Brain microvascular endothelial cell (primary cell): ENCODE measurements around the gene RAPH1.

ENCODE experiments used
- DNase-seq: peaks from one replicate; pipeline ENCODE4 v3.0.0-alpha.2; 2020
- H3K27ac ChIP-seq: fragments of 250-450 bp; sonication (Bioruptor Pico); 2 replicates; pipeline ENCODE4 v1.5.1; 2020; ENCODE audit warnings: mild to moderate bottlenecking, moderate library complexity
- H3K27me3 ChIP-seq: fragments of 250-450 bp; sonication (Bioruptor Pico); replicated peaks from 2 replicates; pipeline ENCODE4 v1.5.1; 2020; ENCODE audit warnings: mild to moderate bottlenecking
- H3K36me3 ChIP-seq: fragments of 250-450 bp; sonication (Bioruptor Pico); replicated peaks from 2 replicates; pipeline ENCODE4 v1.5.1; 2020; ENCODE audit warnings: mild to moderate bottlenecking
- H3K4me3 ChIP-seq: 2 replicates; pipeline ENCODE4 v1.5.1; 2011; ENCODE audit warnings: low read depth, mild to moderate bottlenecking, control low read depth, low read length, moderate library complexity
- in situ Hi-C: cut with HindIII; loops from 2 replicates; pipeline ENCODE4 v1.10.0; 2017; ENCODE audit warnings: low sequenced_read_pairs, low pct_ligation_motif_present
- TF ChIP-seq, protein P1 (sequence below): IDR thresholded peaks from 2 replicates; pipeline ENCODE4 v1.5.1; 2011; ENCODE audit warnings: low read depth, mild to moderate bottlenecking, moderate library complexity, low read length, control low read depth, inconsistent platforms; ENCODE audit errors: missing control alignments

RAPH1 gene

GRCh38 chr2:203535078-203535783 is at the start of gene RAPH1:
Gene RAPH1, minus strand, starts transcription at chr2:203535301. Its CDS starts 39,948 bp downstream, at chr2:203495353.
- peak within 1 kb of the TSS; percentile 93 for H3K27ac ChIP-seq
- DNase-seq, result peak; percentile 87
- H3K27me3 ChIP-seq, result no peaks in the 10 kb centered on the region
- TF ChIP-seq, protein P1, sequence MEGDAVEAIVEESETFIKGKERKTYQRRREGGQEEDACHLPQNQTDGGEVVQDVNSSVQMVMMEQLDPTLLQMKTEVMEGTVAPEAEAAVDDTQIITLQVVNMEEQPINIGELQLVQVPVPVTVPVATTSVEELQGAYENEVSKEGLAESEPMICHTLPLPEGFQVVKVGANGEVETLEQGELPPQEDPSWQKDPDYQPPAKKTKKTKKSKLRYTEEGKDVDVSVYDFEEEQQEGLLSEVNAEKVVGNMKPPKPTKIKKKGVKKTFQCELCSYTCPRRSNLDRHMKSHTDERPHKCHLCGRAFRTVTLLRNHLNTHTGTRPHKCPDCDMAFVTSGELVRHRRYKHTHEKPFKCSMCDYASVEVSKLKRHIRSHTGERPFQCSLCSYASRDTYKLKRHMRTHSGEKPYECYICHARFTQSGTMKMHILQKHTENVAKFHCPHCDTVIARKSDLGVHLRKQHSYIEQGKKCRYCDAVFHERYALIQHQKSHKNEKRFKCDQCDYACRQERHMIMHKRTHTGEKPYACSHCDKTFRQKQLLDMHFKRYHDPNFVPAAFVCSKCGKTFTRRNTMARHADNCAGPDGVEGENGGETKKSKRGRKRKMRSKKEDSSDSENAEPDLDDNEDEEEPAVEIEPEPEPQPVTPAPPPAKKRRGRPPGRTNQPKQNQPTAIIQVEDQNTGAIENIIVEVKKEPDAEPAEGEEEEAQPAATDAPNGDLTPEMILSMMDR, result no peak
- peak within 1 kb of the TSS; percentile 90 for H3K4me3 ChIP-seq
- in situ Hi-C loops, result no loop called here
- peaks cover 4% of the 10 kb centered on the region for H3K36me3 ChIP-seq

DNA sequence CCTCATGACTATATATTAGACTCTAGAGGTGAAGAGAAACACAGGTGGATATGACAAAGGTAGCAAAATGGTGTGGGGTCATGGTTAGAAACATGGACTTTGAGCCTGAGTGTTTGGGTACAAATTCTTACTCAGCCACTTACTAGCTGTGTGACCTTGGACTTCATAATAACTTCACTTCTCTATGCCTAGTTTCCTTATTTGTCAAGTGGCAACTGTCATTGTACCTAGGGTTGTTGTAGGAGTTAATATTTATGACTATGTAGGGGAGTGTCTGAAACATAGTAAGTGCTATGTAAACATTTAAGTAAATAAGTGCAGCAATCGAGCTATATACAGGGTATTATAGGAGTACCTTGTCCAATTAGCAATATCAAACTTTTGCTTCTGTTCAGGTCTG is 49.7 kb upstream of the RAPH1 start:
- H3K36me3 ChIP-seq, result no peaks in the 10 kb centered on the region
- DNase-seq, result no peak
- H3K27ac ChIP-seq, result no peak overlapping the region
- in situ Hi-C loops, result no loop called here
- TF ChIP-seq, protein P1, result no peak
- no peak overlapping the region for H3K4me3 ChIP-seq
- H3K27me3 ChIP-seq, result no peaks in the 10 kb centered on the region

GRCh38 chr2:203583701-203584100 is 48.6 kb upstream of the RAPH1 start:
- TF ChIP-seq, protein P1, result no peak
- Histone ChIP-seq H3K4me3 (no peak overlapping the region), H3K36me3 (no peaks in the 10 kb centered on the region), H3K27me3 (no peaks in the 10 kb centered on the region), H3K27ac (no peak overlapping the region)
- in situ Hi-C loops, result no loop called here
- peak; percentile 65 for DNase-seq

- in situ Hi-C loops, result no loop called here
- Histone ChIP-seq H3K4me3 (no peak overlapping the region), H3K36me3 (no peaks in the 10 kb centered on the region), H3K27me3 (no peaks in the 10 kb centered on the region), H3K27ac (no peak overlapping the region)
- TF ChIP-seq, protein P1, result no peak
- DNase-seq, result no peak
These were observed 48.1 kb upstream of the RAPH1 start for GRCh38 chr2:203583084-203583695.

- Histone ChIP-seq H3K4me3 (no peak overlapping the region), H3K36me3 (no peaks in the 10 kb centered on the region), H3K27me3 (no peaks in the 10 kb centered on the region), H3K27ac (no peak overlapping the region)
- no peak for DNase-seq
- TF ChIP-seq, protein P1, result no peak
- in situ Hi-C loops, result no loop called here
These were observed 47.4 kb upstream of the RAPH1 start for GRCh38 chr2:203582468-203582867.
